Measurements from ENCODE around the gene DDX43.

DDX43 gene

DNA sequence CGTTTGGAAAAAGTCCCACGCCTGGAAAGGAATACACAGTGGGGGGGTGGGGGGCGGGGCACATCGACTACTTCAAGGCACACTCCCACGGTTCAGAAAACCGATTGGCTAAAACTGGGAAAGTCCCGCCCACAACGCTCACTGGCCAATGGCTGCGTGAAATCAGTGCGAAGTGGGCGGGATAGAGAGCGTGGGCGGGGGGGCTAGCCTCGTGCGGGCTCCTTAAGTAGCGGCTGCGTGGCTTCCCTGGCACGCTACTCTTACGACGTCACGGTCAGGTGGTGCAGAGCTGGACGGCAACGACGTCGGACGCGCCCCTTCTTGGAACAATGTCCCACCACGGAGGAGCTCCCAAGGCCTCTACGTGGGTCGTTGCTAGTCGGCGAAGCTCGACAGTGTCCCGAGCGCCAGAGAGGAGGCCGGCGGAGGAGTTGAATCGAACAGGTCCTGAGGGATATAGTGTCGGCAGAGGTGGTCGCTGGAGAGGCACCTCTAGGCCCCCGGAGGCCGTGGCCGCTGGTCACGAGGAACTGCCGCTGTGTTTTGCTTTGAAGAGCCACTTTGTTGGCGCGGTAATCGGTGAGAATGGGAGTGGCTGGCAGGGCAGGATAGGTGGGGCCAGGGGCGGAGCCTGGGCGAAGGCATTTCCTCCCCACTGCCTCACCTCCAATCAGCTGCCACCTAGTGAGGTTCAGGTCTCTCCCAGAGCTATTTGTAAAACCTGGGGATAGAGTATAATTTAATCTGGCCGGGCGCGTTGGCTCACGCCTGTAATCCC is at the start of gene DDX43:
Gene DDX43 (plus strand): TSS at position 252 of the 778 bp plus-strand sequence. CDS start 78 bp downstream, at position 330.
- TF ChIP-seq, protein P1, sequence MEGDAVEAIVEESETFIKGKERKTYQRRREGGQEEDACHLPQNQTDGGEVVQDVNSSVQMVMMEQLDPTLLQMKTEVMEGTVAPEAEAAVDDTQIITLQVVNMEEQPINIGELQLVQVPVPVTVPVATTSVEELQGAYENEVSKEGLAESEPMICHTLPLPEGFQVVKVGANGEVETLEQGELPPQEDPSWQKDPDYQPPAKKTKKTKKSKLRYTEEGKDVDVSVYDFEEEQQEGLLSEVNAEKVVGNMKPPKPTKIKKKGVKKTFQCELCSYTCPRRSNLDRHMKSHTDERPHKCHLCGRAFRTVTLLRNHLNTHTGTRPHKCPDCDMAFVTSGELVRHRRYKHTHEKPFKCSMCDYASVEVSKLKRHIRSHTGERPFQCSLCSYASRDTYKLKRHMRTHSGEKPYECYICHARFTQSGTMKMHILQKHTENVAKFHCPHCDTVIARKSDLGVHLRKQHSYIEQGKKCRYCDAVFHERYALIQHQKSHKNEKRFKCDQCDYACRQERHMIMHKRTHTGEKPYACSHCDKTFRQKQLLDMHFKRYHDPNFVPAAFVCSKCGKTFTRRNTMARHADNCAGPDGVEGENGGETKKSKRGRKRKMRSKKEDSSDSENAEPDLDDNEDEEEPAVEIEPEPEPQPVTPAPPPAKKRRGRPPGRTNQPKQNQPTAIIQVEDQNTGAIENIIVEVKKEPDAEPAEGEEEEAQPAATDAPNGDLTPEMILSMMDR (IDR thresholded peaks at IDR 0.05; ENCODE audit: insufficient read depth, missing control alignments): no peak
- FAIRE-seq (no peak), DNase-seq (ENCODE audit: insufficient read length, low spot score) (no peak)

DNA sequence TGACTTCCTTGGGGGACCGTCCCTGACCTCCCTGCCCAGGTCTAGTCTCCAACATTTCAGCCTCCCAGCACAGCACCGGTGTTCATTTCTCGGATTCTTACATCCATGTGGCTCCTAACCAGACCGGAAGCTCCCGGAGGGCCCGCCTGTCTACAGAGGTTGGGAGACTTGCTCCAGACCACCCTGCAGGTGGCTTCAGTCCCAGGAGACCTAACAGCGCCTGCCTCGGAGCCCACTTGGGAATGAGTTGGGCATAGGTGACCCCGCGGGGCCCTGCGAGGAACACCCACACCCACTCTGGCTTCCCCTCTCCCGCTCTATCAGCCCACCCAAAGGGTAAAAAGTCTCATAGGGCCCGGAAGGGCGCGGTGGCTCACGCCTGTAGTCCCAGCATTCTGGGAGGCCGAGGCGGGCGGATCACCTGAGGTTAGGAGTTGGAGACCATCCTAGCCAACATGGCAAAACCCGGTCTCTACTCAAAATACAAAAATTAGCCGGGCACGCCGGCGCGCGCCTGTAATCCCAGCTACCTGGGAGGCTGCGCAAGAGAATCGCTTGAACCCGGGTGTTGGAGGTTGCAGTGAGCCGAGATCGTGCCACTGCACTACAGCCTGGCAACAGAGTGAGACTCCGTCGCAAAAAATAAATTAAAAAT is 46.0 kb upstream of the DDX43 start:
- TF ChIP-seq, protein P1 (IDR thresholded peaks at IDR 0.05; ENCODE audit: insufficient read depth, missing control alignments): no peak
- FAIRE-seq (no peak), DNase-seq (ENCODE audit: insufficient read length, low spot score) (no peak)

DNA sequence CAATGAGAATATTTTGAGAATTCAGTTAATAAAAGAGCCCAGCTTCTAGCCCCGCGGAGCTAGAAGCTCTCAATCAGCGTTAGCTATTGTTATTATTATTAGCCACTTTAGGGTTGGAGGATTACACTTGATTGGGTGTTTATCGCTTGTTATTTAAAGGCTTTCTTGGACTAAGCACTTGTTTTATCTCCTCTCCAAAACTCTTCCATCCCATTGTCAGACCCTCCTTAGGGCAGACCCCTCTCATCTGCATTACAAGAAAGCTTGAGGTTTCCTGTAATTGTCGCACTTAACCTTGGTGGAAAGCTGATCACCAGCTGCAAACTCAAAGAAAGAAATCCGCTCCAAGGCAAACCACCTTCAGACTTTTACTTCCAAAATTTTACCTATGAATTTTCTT is 45.3 kb upstream of the DDX43 start:
- FAIRE-seq (no peak), DNase-seq (ENCODE audit: insufficient read length, low spot score) (no peak)
- TF ChIP-seq, protein P1 (IDR thresholded peaks at IDR 0.05; ENCODE audit: insufficient read depth, missing control alignments): no peak

DNA sequence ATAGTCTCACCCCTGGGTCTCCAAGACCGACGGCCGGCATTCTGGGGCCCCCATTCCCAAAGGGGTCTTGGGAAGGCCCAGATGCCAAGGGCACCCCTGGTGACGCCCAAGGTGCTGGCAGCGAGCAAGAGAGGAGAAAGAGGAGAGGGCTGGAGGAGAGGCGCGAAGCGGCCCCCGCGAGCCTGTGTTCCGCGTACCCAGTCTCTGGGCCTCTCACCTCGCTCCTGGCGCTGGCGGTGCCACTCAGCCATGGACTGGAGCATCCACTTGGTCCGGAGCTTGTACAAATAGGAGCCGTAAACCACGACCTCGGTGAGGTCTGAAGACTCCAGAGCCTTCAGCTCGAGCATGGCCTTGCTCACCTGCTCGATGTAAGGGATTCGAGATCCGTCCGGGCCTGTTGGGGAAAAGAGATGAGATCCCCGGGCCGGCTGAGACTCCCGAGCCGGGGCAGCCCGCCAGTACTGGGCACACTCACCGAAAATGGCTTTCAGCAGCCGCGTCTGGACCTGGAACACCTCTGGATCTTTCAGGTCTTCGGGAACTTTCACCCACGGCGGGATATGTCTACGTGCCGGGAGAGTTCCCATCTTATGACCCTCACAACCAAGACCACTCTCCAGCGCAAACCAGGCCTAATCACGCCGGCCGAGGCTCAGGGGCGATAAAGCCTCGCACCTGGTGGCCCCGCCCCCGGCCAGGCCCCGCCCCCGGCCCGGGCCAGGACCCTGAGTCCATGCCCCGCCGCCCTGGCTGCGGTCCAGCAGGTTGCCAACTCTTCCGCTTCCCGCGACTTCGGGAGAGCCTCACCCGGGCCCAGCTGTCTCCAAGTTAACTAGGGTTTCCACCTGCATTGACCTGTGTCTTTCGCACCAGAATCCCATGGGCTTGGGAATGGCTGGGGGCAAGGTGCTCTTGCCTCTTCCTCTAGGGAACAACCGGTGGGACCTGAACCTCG is 40.7 kb upstream of the DDX43 start, which contains the start of gene DPPA5:
Gene DPPA5 (minus strand): TSS at position 641 of the 958 bp plus-strand sequence. CDS start 51 bp downstream, at position 590.
- no peak for FAIRE-seq
- DNase-seq (ENCODE audit: insufficient read length, low spot score): no peak
- TF ChIP-seq, protein P1 (IDR thresholded peaks at IDR 0.05; ENCODE audit: insufficient read depth, missing control alignments): no peak

DNA sequence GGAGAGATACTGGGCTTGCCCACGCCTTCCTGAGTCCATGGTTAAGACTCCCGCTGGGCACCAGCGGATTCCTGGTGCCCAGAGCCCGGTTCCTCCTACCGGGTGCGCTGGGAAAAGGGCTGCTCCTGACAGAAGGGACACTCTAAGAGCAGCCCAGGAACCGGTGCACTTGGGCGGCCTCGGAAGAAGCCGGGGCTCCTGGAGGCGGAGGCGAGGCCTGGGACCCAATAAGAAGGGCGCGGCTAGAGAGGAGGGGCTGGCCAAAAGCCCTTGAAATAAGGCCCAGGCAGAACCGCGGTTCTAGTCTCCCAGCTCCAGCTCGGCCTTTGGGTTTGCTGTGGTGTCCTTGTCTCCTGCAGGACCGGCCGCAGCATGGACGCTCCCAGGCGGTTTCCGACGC is 32.3 kb upstream of the DDX43 start, which contains the start of gene KHDC3L:
Gene KHDC3L (plus strand): TSS at position 301 of the 400 bp plus-strand sequence. CDS start 72 bp downstream, at position 373.
- TF ChIP-seq, protein P1 (IDR thresholded peaks at IDR 0.05; ENCODE audit: insufficient read depth, missing control alignments): no peak
- DNase-seq (ENCODE audit: insufficient read length, low spot score): no peak
- FAIRE-seq: no peak

DNA sequence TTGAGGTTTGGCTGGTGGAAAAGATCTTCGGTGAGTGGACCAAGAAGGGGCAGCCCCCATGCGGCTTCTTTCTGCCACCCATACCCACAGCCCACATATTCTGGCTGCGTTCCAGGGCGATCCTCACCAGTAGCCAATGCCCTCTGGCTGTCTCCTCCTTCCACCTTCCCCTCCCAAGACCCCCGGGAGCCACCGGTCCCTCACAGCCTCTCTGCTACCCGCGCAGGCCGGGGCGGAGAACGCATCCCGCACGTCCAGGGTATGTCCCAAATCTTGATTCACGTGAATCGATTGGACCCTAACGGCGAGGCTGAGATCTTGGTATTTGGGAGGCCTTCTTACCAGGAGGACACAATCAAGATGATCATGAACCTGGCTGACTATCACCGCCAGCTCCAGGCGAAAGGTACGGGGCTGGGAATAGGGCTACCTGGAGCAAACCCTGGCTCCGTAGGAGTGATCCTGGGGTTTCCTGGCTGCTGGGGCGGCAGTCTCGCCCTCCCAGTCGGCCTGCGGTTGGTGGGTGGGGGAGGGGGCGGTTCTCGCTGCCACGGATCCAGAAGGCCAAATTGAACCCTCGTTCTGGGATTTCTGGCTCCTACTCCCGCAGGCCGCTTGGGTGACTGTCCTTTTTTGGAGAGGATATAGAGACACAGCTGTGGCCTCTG is 31.6 kb upstream of the DDX43 start:
- DNase-seq (ENCODE audit: insufficient read length, low spot score): no peak
- TF ChIP-seq, protein P1 (IDR thresholded peaks at IDR 0.05; ENCODE audit: insufficient read depth, missing control alignments): no peak
- FAIRE-seq: no peak

Measured in D721Med (cell line).